HepG2 (cell line): ENCODE measurements around the gene HEMK1. TPM values are rescaled to one million over a fixed set of nuclear protein-coding genes. Genes with fewer than 3 reads are reported as not detected.

ENCODE experiments used
- CBX1 ChIP-seq: IDR thresholded peaks from one replicate; pipeline ENCODE4 v1.6.1; 2016; ENCODE audit warnings: antibody characterized with exemption, low read depth
- ELF3 ChIP-seq: IDR thresholded peaks from 2 replicates; pipeline ENCODE4 v1.6.1; 2016; ENCODE audit warnings: missing genetic modification reagents, missing compliant biosample characterization
- HDAC1 ChIP-seq: sonication (generic); formaldehyde crosslinking; IDR thresholded peaks from 2 replicates; pipeline ENCODE4 v1.5.1; 2020; ENCODE audit warnings: mild to moderate bottlenecking, missing genetic modification reagents
- ISX ChIP-seq: sonication (generic); formaldehyde crosslinking; conservative IDR thresholded peaks from 2 replicates; pipeline ENCODE4 v1.5.0; 2020; ENCODE audit warnings: missing genetic modification reagents
- KDM3A ChIP-seq: IDR thresholded peaks from 2 replicates; pipeline ENCODE4 v1.6.1; 2018; ENCODE audit warnings: low read depth, missing compliant biosample characterization
- NCOR1 ChIP-seq: fragments of 200-600 bp; sonication (generic); IDR thresholded peaks from 2 replicates; pipeline ENCODE4 v1.7.0; 2017; ENCODE audit warnings: antibody characterized with exemption, low read length, borderline replicate concordance
- NFATC3 ChIP-seq: sonication (generic); formaldehyde crosslinking; IDR thresholded peaks from 2 replicates; pipeline ENCODE4 v1.5.1; 2020; ENCODE audit warnings: mild to moderate bottlenecking, missing genetic modification reagents
- RAD21 ChIP-seq: fragments of 450-650 bp; formaldehyde crosslinking; IDR thresholded peaks from 2 replicates; pipeline ENCODE4 v1.5.0; 2020; ENCODE audit warnings: mild to moderate bottlenecking
- RFXAP ChIP-seq: sonication (generic); formaldehyde crosslinking; IDR thresholded peaks from 2 replicates; pipeline ENCODE4 v1.4.0; 2020; ENCODE audit warnings: missing genetic modification reagents, borderline replicate concordance
- SIX1 ChIP-seq: sonication (generic); formaldehyde crosslinking; IDR thresholded peaks from 2 replicates; pipeline ENCODE4 v1.4.0; 2020; ENCODE audit warnings: missing genetic modification reagents, borderline replicate concordance
- SMAD3 ChIP-seq: sonication (generic); formaldehyde crosslinking; IDR thresholded peaks from 2 replicates; pipeline ENCODE4 v1.4.0; 2020; ENCODE audit warnings: missing genetic modification reagents
- SRY ChIP-seq: sonication (generic); formaldehyde crosslinking; IDR thresholded peaks from 2 replicates; pipeline ENCODE4 v1.8.0; 2022; ENCODE audit warnings: mild to moderate bottlenecking, missing genetic modification reagents
- STAG1 ChIP-seq: sonication (generic); formaldehyde crosslinking; IDR thresholded peaks from 2 replicates; pipeline ENCODE4 v1.4.0; 2020; ENCODE audit warnings: missing genetic modification reagents
- ZSCAN12 ChIP-seq: sonication (generic); formaldehyde crosslinking; IDR thresholded peaks from 2 replicates; pipeline ENCODE4 v1.9.0; 2021; ENCODE audit warnings: mild to moderate bottlenecking, missing genetic modification reagents
- ZSCAN29 ChIP-seq: sonication (generic); formaldehyde crosslinking; conservative IDR thresholded peaks from 2 replicates; pipeline ENCODE4 v1.4.0; 2020; ENCODE audit warnings: mild to moderate bottlenecking, missing genetic modification reagents
- polyA plus RNA-seq, 8 experiments: library from polyadenylated mRNA; depleted of rRNA in 3 of 8; stranded (reverse) in 7 of 8; unstranded in 1 of 8; fragments of >200 nt; fragmentation: Illumina TruSeq in 4 of 8; extraction: Trizol in 4 of 8; gene quantifications; 2 replicates each; pipeline versions ENCODE4 v1.2.1 to v1.2.3, GENCODE V29; 2011 to 2016; ENCODE audit warnings: low read depth in 4 of 8, missing spikeins in 1 of 8, mixed read lengths in 1 of 8; ENCODE audit not compliant: insufficient read depth in 1 of 8
- total RNA-seq, 5 experiments: library from RNA; depleted of rRNA; stranded (reverse); fragments of >200 nt; fragmentation: Illumina TruSeq; extraction: Trizol; gene quantifications; 2 replicates each; pipeline ENCODE4 v1.2.3, GENCODE V29; 2016; ENCODE audit warnings: low read depth in 1 of 5
- TF ChIP-seq, protein P1 (sequence below): sonication (generic); formaldehyde crosslinking; IDR thresholded peaks from 2 replicates; pipeline ENCODE4 v1.4.0; 2020; ENCODE audit warnings: missing genetic modification reagents, mild to moderate bottlenecking, borderline replicate concordance
- TF ChIP-seq, protein P2 (sequence below): sonication (generic); formaldehyde crosslinking; conservative IDR thresholded peaks from 2 replicates; pipeline ENCODE4 v1.4.0; 2020; ENCODE audit warnings: missing genetic modification reagents
- TF ChIP-seq, protein P3 (sequence below), 2 experiments: sonication (generic) in 1 of 2; formaldehyde crosslinking in 1 of 2; IDR thresholded peaks; 2 replicates each; pipeline versions ENCODE4 v1.4.0 to v1.6.1; 2018 to 2020; ENCODE audit warnings: missing genetic modification reagents in 2 of 2, borderline replicate concordance in 1 of 2, low read depth in 1 of 2, mild to moderate bottlenecking in 1 of 2, missing biosample characterization in 1 of 2
- TF ChIP-seq, protein P4 (sequence below): sonication (generic); formaldehyde crosslinking; IDR thresholded peaks from 2 replicates; pipeline ENCODE4 v1.4.0; 2020; ENCODE audit warnings: mild to moderate bottlenecking, missing genetic modification reagents
- TF ChIP-seq, protein P5 (sequence below): sonication (generic); formaldehyde crosslinking; IDR thresholded peaks from 2 replicates; pipeline ENCODE4 v1.5.0; 2020; ENCODE audit warnings: mild to moderate bottlenecking, missing genetic modification reagents, borderline replicate concordance

The HEMK1 gene
- total and polyA plus RNA-seq, 2 of the 13 experiments (the other 11 are each of a cell fraction or from before 2014, with no cell fraction given) = 9.8 to 12.6 TPM

DNA sequence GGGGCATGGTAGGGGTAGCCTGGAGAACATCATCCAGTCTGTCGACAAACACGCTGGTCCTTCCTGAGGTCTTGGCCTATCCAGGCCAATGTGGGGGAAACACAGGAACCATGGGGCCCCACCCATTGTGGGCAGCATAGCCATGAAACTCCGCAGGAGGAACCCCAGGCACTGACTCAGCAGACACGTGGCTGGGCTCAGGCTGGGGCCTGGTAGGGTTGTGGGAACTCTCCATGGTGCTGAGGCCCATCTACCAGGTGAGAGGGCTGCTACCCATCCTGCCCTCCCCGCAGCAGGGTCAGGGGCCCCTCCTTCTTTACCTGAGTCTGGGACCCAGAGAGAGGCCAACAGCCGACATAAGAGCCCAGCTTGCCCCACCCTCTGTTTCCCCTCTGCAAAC is 43.3 kb upstream of the HEMK1 start (continued):
- TF ChIP-seq, protein P1, sequence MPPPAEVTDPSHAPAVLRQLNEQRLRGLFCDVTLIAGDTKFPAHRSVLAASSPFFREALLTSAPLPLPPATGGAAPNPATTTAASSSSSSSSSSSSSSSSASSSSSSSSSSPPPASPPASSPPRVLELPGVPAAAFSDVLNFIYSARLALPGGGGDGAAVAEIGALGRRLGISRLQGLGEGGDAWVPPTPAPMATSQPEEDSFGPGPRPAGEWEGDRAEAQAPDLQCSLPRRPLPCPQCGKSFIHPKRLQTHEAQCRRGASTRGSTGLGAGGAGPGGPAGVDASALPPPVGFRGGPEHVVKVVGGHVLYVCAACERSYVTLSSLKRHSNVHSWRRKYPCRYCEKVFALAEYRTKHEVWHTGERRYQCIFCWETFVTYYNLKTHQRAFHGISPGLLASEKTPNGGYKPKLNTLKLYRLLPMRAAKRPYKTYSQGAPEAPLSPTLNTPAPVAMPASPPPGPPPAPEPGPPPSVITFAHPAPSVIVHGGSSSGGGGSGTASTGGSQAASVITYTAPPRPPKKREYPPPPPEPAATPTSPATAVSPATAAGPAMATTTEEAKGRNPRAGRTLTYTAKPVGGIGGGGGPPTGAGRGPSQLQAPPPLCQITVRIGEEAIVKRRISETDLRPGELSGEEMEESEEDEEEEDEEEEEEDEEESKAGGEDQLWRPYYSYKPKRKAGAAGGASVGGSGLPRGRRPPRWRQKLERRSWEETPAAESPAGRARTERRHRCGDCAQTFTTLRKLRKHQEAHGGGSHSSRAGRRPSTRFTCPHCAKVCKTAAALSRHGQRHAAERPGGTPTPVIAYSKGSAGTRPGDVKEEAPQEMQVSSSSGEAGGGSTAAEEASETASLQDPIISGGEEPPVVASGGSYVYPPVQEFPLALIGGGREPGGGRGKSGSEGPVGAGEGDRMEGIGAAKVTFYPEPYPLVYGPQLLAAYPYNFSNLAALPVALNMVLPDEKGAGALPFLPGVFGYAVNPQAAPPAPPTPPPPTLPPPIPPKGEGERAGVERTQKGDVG (CRISPR knock-in tag) = no peak
- TF ChIP-seq, protein P2, sequence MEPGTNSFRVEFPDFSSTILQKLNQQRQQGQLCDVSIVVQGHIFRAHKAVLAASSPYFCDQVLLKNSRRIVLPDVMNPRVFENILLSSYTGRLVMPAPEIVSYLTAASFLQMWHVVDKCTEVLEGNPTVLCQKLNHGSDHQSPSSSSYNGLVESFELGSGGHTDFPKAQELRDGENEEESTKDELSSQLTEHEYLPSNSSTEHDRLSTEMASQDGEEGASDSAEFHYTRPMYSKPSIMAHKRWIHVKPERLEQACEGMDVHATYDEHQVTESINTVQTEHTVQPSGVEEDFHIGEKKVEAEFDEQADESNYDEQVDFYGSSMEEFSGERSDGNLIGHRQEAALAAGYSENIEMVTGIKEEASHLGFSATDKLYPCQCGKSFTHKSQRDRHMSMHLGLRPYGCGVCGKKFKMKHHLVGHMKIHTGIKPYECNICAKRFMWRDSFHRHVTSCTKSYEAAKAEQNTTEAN = peak; percentile 58; the same call in 1 of the 2 replicates
- TF ChIP-seq ISX = 0 out of 2 replicates have a peak, but pooled peaks have one; percentile 47
- TF ChIP-seq STAG1 = no peak
- TF ChIP-seq KDM3A (CRISPR knock-in tag) = no peak
- 0 out of 2 replicates have a peak, but pooled peaks have one; percentile 44 for TF ChIP-seq RFXAP (CRISPR knock-in tag)
- no peak for TF ChIP-seq ZSCAN29 (CRISPR knock-in tag)
- TF ChIP-seq SRY = peak; percentile 56; the same call in 1 of the 2 replicates
- TF ChIP-seq NCOR1 = no peak
- TF ChIP-seq, protein P3, sequence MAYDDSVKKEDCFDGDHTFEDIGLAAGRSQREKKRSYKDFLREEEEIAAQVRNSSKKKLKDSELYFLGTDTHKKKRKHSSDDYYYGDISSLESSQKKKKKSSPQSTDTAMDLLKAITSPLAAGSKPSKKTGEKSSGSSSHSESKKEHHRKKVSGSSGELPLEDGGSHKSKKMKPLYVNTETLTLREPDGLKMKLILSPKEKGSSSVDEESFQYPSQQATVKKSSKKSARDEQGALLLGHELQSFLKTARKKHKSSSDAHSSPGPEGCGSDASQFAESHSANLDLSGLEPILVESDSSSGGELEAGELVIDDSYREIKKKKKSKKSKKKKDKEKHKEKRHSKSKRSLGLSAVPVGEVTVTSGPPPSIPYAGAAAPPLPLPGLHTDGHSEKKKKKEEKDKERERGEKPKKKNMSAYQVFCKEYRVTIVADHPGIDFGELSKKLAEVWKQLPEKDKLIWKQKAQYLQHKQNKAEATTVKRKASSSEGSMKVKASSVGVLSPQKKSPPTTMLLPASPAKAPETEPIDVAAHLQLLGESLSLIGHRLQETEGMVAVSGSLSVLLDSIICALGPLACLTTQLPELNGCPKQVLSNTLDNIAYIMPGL (CRISPR knock-in tag; IDR thresholded peaks at IDR 0.05; ENCODE audit: borderline replicate concordance in 1 of 2, low read depth in 1 of 2) = no peak
- peak; percentile 76; the same call in 1 of the 2 replicates for TF ChIP-seq ZSCAN12
- no peak for TF ChIP-seq SIX1 (CRISPR knock-in tag)
- no peak for TF ChIP-seq CBX1
- 0 out of 2 replicates have a peak, but pooled peaks have one; percentile 21 for TF ChIP-seq HDAC1 (CRISPR knock-in tag)
- TF ChIP-seq SMAD3 (CRISPR knock-in tag) = no peak
- TF ChIP-seq, protein P4, sequence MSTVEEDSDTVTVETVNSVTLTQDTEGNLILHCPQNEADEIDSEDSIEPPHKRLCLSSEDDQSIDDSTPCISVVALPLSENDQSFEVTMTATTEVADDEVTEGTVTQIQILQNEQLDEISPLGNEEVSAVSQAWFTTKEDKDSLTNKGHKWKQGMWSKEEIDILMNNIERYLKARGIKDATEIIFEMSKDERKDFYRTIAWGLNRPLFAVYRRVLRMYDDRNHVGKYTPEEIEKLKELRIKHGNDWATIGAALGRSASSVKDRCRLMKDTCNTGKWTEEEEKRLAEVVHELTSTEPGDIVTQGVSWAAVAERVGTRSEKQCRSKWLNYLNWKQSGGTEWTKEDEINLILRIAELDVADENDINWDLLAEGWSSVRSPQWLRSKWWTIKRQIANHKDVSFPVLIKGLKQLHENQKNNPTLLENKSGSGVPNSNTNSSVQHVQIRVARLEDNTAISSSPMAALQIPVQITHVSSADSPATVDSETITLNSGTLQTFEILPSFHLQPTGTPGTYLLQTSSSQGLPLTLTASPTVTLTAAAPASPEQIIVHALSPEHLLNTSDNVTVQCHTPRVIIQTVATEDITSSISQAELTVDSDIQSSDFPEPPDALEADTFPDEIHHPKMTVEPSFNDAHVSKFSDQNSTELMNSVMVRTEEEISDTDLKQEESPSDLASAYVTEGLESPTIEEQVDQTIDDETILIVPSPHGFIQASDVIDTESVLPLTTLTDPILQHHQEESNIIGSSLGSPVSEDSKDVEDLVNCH = no peak
- TF ChIP-seq, protein P5, sequence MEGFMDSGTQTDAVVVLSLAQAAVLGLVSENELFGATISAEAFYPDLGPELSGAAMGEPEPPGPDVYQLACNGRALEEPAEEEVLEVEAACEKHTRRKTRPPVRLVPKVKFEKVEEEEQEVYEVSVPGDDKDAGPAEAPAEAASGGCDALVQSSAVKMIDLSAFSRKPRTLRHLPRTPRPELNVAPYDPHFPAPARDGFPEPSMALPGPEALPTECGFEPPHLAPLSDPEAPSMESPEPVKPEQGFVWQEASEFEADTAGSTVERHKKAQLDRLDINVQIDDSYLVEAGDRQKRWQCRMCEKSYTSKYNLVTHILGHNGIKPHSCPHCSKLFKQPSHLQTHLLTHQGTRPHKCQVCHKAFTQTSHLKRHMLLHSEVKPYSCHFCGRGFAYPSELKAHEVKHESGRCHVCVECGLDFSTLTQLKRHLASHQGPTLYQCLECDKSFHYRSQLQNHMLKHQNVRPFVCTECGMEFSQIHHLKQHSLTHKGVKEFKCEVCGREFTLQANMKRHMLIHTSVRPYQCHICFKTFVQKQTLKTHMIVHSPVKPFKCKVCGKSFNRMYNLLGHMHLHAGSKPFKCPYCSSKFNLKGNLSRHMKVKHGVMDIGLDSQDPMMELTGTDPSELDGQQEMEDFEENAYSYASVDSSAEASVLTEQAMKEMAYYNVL (CRISPR knock-in tag) = no peak
- no peak for TF ChIP-seq RAD21 (CRISPR knock-in tag)
- TF ChIP-seq ELF3 (CRISPR knock-in tag) = 0 out of 2 replicates have a peak, but pooled peaks have one; percentile 33
- TF ChIP-seq NFATC3 (CRISPR knock-in tag) = no peak
